ENCODE results near the gene LIN7B.

Gene LIN7B

GRCh38 chr19:49107625-49108459, 6.3 kb upstream of the LIN7B start:
- FAIRE-seq (no peak), DNase-seq (ENCODE audit: insufficient read length, low spot score) (no peak)
- TF ChIP-seq POLR2AphosphoS5 (IDR thresholded peaks at IDR 0.05; ENCODE audit: low read depth, low read length) (peak; percentile 39; the same call in 1 of the 2 replicates), SPI1 (IDR thresholded peaks at IDR 0.05; ENCODE audit: low read depth, low read length) (no peak)

- no peak for FAIRE-seq
- no peak for DNase-seq (ENCODE audit: insufficient read length, low spot score)
- TF ChIP-seq POLR2A (IDR thresholded peaks at IDR 0.05; ENCODE audit: low read depth, low read length), result no peak; the same call in 1 of the 2 replicates
- no peak for TF ChIP-seq TAF1 (IDR thresholded peaks at IDR 0.05; ENCODE audit: low read depth, low read length)
- TF ChIP-seq PAX5 (IDR thresholded peaks at IDR 0.05; ENCODE audit: insufficient read depth, low read length, severe bottlenecking), result no peak
- no peak for TF ChIP-seq POU2F2 (IDR thresholded peaks at IDR 0.05; ENCODE audit: low read depth, low read length)
- TF ChIP-seq SPI1 (IDR thresholded peaks at IDR 0.05; ENCODE audit: low read depth, low read length), result no peak
- no peak for TF ChIP-seq POLR2AphosphoS5 (IDR thresholded peaks at IDR 0.05; ENCODE audit: low read depth, low read length)
These were observed 5.1 kb upstream of the LIN7B start for GRCh38 chr19:49109051-49109450.

GRCh38 chr19:49109569-49110233, 4.5 kb upstream of the LIN7B start:
- FAIRE-seq (no peak), DNase-seq (ENCODE audit: insufficient read length, low spot score) (no peak)
- no peak for TF ChIP-seq TAF1 (IDR thresholded peaks at IDR 0.05; ENCODE audit: low read depth, low read length)

DNA sequence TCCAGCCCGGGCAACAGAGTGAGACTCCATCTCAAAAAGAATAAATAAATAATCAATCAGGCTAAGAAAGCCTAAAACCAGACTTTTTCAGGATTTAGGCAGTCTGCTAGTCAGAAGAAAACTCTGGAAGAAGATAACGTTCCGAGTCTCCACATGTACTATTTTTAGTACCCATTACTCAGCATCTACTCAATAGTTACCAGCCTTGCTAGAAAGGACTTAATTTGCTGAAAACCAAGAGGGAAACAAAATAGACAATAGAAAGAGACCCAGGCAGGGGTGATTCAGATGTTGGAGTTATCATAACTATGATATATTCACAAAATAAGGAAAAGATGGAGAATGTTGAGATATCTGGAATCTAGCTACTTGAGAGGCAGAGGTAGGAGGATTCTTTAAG, 3.6 kb upstream of the LIN7B start:
- FAIRE-seq (no peak), DNase-seq (ENCODE audit: insufficient read length, low spot score) (no peak)

DNA sequence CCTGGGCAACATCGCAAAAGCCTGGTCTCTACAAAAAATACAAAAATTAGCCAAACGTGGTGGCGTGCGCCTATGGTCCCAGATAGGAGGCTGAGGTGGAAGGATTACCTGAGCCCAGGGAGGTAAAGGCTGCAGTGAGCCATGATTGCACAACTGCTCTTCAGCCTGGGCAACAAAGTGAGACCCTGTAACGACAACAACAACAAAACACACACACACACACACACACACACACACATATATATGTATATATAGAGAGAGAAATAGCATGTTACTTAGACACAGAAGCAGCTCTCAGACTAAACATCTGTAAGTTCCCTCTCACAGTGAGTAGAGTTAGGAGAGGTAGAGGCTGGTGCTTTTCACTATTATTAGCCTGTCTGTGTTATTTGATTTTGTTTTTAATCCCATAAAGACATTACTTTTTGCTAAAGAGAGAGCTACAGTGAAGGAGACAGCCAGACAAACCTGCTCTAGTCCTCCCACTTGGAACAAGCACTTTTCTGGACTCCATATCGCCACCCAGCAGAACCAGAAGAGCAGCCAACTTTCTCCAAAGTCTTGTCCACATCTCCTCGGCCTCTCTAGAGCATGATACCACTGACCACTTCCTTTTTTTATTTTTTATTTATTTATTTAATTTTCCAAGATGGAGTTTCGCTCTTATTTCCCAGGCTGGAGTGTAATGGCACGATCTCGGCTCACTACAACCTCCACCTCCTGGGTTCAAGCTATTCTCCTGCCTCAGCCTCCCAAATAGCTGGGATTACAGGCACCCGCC, 2.8 kb upstream of the LIN7B start:
- DNase-seq (ENCODE audit: insufficient read length, low spot score) (no peak), FAIRE-seq (no peak)
- no peak for TF ChIP-seq POLR2A (IDR thresholded peaks at IDR 0.05; ENCODE audit: low read depth, low read length)
- TF ChIP-seq POLR2AphosphoS5 (IDR thresholded peaks at IDR 0.05; ENCODE audit: low read depth, low read length), result 0 out of 2 replicates have a peak, but pooled peaks have one; percentile 17
- no peak for TF ChIP-seq POU2F2 (IDR thresholded peaks at IDR 0.05; ENCODE audit: low read depth, low read length)

More for the DNA sequence above, 3.6 kb upstream of the LIN7B start:
- TF ChIP-seq POLR2A (IDR thresholded peaks at IDR 0.05; ENCODE audit: low read depth, low read length) (no peak), SPI1 (IDR thresholded peaks at IDR 0.05; ENCODE audit: low read depth, low read length) (no peak), PAX5 (IDR thresholded peaks at IDR 0.05; ENCODE audit: insufficient read depth, low read length, severe bottlenecking) (no peak), POU2F2 (IDR thresholded peaks at IDR 0.05; ENCODE audit: low read depth, low read length) (no peak), POLR2AphosphoS5 (IDR thresholded peaks at IDR 0.05; ENCODE audit: low read depth, low read length) (no peak), TAF1 (IDR thresholded peaks at IDR 0.05; ENCODE audit: low read depth, low read length) (no peak)

- no peak for FAIRE-seq
- no peak for DNase-seq (ENCODE audit: insufficient read length, low spot score)
- no peak for TF ChIP-seq POU2F2 (IDR thresholded peaks at IDR 0.05; ENCODE audit: low read depth, low read length)
- no peak for TF ChIP-seq POLR2AphosphoS5 (IDR thresholded peaks at IDR 0.05; ENCODE audit: low read depth, low read length)
- TF ChIP-seq TAF1 (IDR thresholded peaks at IDR 0.05; ENCODE audit: low read depth, low read length), result no peak
- TF ChIP-seq PAX5 (IDR thresholded peaks at IDR 0.05; ENCODE audit: insufficient read depth, low read length, severe bottlenecking), result no peak
- no peak for TF ChIP-seq POLR2A (IDR thresholded peaks at IDR 0.05; ENCODE audit: low read depth, low read length)
- no peak for TF ChIP-seq SPI1 (IDR thresholded peaks at IDR 0.05; ENCODE audit: low read depth, low read length)
These were observed 627 bp downstream of the LIN7B start for GRCh38 chr19:49114630-49115363.

DNA sequence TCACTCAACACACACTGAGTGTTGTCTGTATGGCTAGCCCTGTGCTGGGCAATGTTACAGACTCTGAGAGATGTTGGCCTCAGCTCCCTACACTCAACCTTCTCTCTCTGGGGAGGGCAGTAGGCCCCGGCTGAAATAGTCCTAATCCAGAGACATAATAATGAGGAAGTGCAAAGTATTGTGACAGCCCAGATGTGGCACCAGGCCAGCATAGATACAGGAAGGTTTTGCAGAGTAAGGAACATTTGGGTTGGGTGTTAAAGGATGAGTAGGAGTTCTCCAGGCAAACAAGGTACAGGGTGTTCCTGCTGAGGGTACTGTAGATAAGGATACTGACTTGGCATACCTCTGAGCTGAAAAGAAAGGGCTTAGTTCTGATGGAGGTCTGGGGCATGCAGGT, 2.4 kb downstream of the LIN7B start:
- FAIRE-seq, result no peak

DNA sequence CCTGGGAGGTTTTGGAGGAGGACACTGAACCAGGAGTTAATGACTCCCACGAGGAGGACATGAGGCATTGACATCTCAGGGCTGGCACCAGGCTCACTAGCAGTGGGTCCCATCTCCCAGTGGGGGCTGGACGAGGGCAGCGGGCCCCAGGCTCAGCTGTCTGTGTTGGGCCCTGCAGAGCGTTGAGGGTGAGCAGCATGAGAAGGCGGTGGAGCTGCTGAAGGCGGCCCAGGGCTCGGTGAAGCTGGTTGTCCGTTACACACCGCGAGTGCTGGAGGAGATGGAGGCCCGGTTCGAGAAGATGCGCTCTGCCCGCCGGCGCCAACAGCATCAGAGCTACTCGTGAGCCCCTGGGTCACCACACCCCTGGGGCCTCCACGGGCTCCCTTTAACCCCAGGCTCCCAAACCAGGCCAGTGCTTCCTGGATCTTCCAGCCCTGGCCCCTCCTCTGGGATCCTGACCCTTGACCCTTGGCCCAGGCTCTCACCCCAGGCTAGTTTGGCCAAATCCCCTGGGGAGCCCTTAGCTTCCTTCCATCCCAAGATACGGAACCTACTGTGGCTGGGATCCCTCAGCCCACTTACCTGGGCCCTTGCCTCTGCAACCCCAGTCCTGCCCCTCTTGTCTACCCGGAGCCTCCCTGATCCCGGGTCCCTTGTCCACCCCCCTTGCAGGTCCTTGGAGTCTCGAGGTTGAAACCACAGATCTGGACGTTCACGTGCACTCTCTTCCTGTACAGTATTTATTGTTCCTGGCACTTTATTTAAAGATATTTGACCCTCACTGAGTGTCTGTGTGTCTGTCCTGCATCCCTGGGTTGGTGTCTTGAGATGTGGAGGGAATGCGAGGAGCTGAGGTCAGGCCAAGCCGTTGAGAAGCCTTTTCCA, 3.8 kb downstream of the LIN7B start:
- TF ChIP-seq PAX5 (IDR thresholded peaks at IDR 0.05; ENCODE audit: insufficient read depth, low read length, severe bottlenecking), result no peak
- no peak for TF ChIP-seq SPI1 (IDR thresholded peaks at IDR 0.05; ENCODE audit: low read depth, low read length)
- no peak; the same call in 1 of the 2 replicates for TF ChIP-seq POLR2A (IDR thresholded peaks at IDR 0.05; ENCODE audit: low read depth, low read length)
- FAIRE-seq (no peak), DNase-seq (ENCODE audit: insufficient read length, low spot score) (no peak)

More for the DNA sequence above, 2.4 kb downstream of the LIN7B start:
- TF ChIP-seq SPI1 (IDR thresholded peaks at IDR 0.05; ENCODE audit: low read depth, low read length) (peak; percentile 65), POU2F2 (IDR thresholded peaks at IDR 0.05; ENCODE audit: low read depth, low read length) (no peak), PAX5 (IDR thresholded peaks at IDR 0.05; ENCODE audit: insufficient read depth, low read length, severe bottlenecking) (no peak)
- no peak for DNase-seq (ENCODE audit: insufficient read length, low spot score)

Data from GM12891 (cell line).